ENCODE measurements around the gene THPO.

DNA sequence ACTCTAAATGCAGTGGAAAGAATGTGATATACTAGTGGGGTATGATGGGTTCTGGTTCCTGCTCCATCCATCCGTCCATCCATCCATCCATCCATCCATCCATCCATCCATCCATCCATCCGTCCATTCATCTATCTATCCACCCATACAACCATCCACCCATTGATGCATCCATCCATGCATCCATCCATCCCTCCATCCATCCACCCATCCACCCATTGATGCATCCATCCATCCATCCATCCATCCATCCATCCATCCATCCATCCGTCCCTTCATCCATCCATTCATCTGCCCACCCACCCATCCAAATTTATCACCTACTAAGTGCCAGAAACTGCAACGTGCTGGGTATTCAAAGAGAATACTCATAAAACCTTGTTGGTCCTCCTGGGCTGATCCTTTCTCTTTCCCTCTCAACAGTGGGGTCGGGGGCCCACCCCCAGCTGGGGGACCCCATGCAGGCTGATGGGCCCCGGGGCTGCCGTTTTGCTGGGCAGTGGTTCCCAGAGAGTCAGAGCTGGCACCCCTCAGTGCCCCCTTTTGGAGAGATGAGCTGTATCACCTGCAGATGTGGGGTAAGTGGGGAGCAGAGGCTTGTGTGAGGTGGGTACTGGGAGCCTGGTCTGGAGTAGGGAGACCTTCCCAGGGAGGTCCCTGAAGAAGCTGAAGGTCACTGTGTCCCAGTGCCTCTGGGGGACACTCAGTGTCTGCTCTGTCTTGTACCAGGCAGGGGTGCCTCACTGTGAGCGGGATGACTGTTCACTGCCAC lies 10.3 kb upstream of the THPO start:
- TF ChIP-seq, protein P1, sequence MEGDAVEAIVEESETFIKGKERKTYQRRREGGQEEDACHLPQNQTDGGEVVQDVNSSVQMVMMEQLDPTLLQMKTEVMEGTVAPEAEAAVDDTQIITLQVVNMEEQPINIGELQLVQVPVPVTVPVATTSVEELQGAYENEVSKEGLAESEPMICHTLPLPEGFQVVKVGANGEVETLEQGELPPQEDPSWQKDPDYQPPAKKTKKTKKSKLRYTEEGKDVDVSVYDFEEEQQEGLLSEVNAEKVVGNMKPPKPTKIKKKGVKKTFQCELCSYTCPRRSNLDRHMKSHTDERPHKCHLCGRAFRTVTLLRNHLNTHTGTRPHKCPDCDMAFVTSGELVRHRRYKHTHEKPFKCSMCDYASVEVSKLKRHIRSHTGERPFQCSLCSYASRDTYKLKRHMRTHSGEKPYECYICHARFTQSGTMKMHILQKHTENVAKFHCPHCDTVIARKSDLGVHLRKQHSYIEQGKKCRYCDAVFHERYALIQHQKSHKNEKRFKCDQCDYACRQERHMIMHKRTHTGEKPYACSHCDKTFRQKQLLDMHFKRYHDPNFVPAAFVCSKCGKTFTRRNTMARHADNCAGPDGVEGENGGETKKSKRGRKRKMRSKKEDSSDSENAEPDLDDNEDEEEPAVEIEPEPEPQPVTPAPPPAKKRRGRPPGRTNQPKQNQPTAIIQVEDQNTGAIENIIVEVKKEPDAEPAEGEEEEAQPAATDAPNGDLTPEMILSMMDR (IDR thresholded peaks at IDR 0.05; ENCODE audit: low read length) = no peak
- TF ChIP-seq EZH2 (IDR thresholded peaks at IDR 0.05; ENCODE audit: borderline replicate concordance, low read length) = no peak
